NOMO-1 treated with dmso at 0.1 percent for 144 hours (cell line): ENCODE data around the gene AXDND1.

Experiments
- DNase-seq: peaks from one replicate; lab custom pipeline; 2025; ENCODE audit not compliant: unreplicated experiment; lab: John Stamatoyannopoulos, UW

Gene AXDND1, protein sequence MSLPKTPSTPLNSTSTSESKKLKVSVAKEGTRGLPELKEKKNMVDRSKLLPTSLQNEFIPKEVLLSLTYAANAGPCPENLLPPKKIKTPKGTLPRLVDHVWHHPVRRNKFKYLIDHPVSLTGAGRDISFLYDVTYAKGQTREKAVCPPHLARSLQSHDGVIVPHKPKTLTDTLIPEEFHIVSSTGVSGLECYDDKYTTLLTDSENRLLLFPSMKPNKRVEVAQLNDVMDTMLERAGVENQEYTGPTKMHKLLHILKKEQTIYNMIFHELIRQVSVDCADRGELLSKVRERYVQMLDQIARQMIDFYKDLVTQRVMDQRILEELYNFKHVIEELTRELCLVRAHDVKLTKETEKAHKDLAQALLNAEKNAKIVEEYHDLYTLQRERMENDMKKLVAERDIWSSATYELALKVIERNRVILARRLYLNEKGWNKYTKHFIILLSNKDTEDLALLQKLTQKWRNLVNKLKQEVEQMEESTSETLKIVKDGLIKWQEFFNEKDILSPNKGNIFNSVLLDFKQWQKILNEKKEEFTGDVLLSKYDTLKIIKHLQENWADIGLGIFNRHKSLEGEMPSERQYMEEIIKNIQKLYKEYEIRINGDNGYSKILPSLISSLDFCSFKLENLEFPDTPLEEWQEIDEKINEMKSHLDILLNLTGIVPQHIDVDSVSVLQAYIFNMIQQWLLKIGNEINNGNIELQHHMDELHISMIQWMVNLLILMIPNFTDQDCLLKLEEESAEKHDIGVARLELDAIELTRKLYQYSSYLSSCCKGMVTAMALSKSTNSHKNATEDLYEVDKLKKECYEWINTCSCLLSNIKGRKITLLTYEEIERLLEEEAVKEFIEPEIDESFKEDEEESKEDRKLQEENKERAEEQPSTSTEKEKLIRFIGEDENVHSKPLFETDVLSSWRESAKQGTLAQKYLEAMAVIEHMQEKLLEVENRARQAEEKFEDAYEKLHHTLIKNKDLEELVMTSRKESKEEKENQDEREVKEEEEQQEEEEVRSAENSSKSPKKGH

DNA sequence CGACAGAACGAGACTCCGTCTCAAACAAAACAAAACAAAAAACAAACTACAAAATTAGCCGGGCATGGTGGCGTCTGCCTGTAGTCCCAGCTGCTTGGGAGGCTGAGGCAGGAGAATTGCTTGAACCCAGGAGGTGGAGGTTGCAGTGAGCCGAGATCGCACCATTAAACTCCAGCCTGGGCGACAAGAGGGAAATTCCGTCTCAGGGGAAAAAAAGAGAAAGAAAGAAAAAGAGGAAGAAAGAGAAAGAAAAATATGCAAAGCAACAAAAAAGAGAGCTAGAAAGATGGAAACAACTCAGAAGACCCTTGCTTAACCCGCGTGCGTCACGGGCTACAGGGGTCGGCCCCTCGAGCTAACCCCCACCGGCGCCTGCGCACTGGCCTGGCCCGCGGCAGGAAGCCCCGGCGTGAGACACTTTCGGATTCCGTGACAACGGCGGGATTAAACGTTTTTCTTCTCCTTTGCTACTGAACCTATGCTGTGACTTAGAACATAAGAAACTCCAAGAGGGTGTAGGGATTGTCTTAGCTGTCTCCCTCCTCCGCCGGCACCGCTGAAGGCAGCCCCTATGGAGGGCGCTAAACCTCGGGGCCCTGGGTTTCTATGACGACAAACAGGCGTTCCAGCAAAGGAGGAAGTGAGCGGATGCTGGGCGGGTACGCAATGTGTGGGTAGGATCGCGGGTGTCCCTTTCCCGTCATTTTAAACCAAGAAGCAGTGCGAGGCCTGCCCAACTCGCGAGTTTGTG lies at the start of gene AXDND1:
AXDND1 (plus strand) TSS at position 630 of the 751 bp plus-strand sequence. CDS start 539 bp downstream, outside the sequence.
- peak; percentile 92 for DNase-seq

DNA sequence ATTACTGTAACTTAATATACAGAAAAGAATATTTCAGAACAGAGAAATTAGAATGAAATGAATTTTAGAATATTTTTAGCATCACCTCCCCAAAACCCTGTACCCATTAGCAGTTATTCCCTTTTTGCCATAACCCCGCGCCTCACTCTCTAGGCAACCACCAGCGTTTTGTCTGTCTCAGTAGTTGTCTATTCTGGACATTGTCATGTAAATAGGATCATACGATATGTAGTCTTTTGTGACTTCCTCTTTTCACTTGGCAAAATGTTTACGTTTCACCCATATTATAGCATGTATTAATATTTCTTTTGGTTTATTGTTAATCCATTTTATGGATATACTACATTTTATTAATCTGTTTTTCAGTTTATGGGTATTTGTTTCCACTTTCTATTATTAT lies 47.3 kb upstream of the AXDND1 start:
- DNase-seq: no peak

DNA sequence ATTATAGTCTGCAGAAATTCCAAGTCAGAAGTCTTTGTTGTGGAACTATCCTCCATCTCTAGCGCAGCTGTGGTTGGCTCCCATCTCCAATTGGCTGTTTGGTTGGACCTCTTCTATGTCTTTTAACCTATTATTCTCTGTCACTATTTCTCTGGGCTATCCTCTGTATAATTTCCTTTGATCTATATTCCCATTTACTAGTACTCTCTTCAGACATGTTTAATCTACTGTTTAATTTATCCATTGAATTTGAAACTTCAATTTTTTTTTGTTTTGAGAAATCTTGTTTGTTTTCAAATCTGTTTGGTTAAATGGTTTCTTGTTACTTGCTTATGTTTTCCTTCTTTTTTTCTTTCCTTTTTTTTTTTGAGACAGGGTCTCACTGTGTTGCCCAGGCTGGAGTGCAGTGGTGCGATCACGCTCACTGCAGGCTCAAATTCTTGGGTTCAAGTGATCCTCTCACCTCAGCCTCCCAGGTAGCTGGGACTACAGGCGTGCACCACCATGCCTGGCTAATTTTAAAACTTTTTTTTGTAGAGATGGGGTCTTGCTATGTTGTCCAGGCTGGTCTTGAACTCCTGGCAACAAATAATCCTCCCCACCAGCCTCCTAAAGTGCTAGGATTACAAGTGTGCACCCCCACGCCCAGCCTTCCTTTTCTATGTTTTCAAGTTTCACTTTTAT lies 44.1 kb upstream of the AXDND1 start:
- DNase-seq: no peak

DNA sequence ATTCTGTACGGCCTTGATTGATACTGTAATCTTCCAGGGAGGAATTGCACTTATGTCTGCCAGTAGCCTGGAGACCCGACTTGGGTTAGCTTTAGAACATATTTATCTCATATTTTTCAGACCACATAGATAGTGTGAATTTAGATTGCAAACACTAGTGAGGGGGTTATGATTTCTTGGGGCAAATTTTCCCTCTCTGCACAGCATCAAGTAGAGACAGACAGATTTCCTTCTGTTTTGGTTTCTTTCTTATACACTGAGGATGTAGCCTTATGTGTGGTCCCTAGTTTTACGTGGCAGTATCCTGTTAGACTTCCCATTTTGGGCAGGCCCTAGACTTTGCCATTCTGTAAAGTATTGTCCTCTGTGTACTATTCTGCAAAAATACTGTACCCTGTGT lies 43.2 kb upstream of the AXDND1 start:
- DNase-seq: no peak

DNA sequence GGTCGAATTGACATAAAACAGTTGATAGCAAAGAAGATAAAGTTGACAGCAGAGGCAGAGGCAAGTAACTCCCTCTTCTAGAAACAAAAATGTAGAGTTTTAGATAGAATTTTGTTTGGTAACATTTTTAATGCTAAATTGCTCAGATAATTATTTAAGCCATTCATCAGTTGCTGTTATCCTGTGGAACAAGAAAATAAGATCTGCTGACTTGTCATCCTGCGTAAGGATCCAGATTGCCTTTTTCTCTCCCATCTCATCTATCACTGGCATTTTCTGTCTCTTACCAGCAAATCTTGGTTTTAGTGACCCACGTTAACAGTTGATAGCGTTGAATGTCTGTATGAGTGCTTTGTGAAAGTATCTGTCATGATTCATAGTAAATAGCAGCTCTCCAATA lies 42.3 kb upstream of the AXDND1 start:
- no peak for DNase-seq

DNA sequence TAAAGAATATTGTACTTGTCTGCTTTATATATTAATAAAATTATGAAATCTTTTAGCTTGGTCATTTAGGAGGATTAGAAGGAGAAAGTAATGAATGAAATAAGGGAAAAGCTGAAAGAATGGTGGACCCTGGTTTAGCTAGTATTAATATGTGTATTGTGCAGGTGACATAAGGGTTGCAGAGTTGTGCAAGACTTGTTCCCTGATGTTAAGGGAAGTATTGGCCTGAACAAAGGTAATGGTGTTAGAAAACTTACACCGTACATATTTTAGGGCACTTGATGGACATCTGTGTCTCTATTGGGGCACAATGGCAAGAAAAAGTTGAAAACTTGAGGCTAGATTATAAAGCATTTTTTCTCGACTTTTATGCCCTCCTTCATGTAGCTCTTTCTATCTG lies 39.9 kb upstream of the AXDND1 start:
- DNase-seq: no peak

DNA sequence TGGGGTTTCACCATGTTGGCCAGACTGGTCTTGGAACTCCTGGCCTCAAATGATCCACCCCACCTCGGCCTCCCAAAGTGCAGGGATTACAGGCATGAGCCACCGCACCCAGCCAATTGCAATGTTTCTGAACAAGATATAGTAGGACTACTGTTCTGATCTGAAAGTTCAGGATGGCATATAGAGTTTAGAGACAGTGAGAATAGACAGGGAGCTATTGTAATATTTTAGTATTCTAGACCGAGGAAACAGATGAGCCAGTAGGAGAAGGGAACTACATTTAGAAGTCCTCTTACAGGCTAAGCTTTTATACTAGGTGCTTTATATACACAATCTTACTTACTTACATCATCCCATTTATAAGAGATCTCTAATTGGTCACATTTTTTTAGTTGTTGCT lies 39.0 kb upstream of the AXDND1 start:
- DNase-seq: no peak

DNA sequence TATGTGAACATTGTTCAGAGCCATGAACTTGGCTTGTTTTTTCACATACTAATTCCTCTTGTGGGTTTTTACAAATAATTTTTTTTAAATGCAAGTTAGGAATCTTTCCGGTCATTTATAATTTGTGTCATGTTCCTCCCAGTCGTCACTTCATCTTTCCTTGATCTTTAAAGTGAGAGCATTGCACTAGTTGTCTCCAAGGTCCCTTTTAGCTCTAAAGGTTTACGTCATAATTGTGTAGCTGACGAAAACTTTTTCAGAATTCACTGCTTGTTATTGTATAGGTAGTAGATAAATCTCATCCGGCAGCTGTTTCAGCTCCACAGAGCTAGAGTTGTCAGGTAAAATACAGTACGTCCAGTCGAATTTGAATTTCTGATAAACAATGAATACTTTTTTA lies 38.6 kb upstream of the AXDND1 start:
- no peak for DNase-seq

DNA sequence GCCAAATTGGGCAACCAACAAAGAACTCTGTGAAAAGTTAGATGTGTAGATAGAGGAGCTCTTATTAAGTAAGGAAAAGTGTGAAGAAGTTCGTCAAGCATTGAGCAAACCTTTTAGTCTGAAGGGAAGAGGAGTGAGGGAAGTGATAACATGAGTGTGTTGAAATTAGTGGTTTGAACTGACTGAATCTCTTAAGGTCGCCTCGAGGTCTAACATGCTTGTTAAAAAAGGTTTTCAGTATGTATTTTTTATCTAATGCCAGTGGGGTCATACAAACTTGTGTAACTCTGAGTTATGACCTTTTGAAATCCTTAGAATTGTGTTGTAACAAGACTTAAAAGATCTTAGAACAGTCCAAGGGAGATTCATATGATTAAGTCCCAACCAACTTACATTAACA lies 38.1 kb upstream of the AXDND1 start:
- DNase-seq: peak; percentile 91

DNA sequence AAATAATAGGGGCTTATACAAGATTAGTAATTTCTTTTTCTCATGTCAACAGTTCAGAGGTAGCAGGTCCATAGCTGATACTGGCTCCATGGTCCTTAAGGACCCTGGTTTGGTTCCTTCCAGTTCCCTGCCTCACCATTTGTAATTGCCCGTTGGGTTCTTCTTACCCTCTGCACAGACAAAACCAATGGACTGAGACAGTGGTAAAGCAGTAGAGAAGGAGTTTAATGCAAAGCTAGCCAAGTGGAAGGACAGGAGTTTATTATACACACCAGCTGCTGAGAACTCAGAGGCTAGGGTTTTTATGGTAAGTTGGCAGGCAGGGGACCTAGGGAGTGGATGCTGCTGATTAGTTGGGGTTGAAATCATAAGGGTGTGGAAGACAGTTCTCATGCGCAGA lies 35.9 kb upstream of the AXDND1 start:
- DNase-seq: no peak

DNA sequence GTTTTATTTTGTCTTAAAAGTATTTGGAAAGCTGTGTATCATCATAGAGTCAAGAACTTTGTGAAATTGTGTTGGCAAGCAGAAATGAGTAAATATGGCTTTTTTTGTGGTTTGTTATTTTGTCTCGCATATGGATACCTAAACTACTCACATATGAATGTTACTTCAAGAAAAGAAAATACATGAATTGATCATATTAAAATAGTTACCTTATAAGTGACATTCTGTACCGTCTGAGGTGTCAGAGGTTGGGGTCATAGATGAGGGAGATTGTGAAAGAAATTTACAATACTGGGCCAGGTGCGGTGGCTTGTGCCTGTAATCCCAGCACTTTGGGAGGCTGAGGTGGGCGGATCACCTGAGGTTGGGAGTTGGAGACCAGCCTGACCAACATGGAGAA lies 31.3 kb upstream of the AXDND1 start:
- no peak for DNase-seq

DNA sequence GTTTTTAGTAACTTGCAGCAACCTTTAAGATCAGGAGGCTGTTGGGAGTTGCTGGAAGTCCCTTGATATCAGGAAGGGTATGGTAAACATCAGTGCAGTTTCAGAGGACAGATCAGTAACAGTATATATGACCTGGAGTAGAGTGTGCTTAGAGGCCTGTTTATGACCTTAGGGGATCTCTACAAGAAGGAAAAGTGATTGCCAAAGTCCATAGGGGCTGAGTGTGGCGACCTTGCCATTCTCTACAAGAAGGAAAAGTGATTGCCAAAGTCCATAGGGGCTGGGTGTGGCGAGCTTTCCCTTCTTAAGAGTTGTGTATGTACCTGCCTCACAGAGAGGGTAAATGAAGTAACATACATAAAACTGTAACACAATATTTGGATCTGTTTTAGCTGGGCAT lies 28.5 kb upstream of the AXDND1 start:
- no peak for DNase-seq

DNA sequence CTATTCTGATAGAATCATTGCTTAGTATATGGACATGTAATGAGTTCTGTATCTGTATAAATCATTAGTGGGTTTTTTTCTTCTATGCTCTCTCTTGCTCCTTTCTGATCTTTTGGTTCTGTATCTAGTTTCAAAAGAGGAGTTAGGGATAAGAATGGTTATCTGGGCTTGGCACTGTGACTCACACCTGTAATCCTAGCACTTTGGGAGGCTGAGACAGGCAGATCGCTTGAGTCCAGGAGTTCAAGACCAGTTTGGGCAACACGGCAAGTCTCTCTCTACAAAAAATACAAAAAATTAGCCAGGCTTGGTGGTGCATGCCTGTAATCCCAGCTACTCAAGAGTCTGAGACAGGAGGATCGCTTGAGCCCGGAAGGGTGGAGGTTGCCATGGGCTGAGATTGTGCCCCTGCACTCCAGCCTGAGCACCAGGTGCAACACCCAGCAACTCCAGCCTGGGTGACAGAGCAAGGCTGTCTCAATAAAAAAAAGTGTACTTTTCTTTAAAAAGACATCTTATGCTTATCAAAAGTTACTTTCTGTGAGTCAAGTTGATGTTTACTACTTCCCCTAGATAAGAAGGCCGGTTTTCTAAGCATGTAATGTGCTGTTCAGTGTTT lies 27.7 kb upstream of the AXDND1 start:
- no peak for DNase-seq

DNA sequence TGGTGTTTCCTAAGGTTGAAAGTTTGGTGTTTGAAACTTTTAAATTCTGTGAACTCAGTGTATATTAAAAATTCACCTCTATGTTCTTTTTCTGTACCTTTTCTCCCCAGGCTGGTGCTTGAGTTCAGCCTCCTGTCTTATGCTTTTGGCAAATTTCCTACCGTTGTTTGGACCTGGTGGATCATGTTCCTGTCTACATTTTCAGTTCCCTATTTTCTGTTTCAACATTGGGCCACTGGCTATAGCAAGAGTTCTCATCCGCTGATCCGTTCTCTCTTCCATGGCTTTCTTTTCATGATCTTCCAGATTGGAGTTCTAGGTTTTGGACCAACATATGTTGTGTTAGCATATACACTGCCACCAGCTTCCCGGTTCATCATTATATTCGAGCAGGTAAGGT lies 24.9 kb upstream of the AXDND1 start:
- peak; percentile 18 for DNase-seq

DNA sequence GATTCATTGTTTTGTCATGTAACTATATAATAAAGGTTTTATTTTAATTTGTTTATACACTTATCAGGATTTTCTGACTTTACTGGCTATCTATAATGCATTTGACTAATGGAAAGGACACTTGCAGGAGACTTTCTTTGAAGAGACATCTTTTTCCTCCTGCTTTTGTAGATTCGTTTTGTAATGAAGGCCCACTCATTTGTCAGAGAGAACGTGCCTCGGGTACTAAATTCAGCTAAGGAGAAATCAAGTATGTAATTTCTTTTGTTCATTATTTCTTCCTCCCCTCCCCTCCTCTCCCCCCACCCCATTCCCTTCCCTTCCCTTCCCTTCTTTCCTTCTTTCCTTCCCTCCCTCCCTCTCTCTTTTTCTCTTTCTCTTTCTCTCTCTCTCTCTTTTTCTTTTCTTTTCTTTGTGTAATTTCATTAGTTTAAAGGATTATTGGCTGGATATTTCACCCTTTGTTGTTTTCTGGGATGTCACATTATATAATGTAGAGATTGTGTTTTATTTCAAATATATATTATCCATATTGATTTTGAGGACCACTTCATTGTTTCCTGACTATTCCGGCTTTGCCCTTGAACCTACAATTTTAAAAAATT lies 23.7 kb upstream of the AXDND1 start:
- no peak for DNase-seq

DNA sequence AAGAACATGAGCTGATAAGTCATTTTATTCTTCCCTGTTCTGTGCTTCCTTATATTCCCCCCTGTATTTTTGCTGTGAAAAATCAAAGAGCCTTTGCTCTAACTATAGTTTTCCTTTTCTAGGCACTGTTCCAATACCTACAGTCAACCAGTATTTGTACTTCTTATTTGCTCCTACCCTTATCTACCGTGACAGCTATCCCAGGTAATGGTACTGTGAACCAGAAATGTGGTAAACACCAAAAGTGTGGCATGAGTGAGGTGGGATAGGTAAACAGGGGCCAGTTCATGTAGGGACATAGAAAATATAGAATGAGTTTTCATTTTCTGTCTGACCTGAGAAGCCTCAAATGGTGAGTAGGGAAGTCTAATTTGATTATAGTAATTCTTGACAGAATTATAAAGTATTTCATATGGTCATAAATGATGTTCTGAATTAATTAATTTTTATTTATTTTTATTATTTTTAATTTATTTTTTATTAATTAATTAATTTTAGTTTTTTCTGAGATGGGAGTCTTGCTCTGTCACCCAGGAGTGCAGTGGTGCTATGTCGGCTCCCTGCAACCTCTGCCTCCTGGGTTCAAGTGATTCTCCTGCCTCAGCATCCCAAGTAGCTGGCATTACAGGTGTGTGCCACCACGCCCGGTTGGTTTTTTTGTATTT lies 22.9 kb upstream of the AXDND1 start:
- no peak for DNase-seq

DNA sequence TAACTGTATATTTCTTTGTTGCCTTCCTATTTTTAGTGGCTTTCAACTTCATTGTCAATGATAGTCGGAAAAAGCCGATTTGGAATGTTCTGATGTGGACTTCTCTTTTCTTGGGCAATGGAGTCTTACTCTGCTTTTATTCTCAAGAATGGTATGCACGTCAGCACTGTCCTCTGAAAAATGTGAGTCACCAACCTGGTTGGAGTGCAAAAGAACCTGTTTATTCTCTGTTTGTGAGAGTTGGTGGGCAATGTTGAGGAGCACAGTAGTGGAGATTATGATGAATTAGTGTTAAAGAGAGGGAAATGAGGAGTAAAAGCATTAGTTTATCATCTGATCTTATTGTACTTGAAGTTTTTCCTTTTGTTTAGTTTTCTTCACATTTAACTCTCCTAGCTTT lies 14.5 kb upstream of the AXDND1 start:
- no peak for DNase-seq

DNA sequence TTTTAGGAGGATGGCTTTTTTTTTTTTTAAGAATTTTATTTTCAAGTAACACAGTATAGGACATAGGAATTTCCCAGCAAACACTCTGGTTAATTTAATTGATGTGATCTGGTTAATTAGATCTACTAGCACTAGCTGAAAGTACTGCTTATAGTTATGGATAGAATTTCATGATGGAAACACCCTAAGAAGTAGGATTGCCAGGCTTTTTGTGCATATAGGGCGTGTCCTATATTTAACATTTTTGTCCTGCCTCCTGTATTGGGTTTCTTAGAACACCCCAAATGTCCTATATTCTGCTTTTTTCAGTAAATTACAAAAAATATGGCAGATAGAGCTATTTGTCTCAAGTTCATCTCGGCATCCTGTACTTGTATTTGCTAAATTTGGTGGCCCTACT lies 13.5 kb upstream of the AXDND1 start:
- DNase-seq: no peak

DNA sequence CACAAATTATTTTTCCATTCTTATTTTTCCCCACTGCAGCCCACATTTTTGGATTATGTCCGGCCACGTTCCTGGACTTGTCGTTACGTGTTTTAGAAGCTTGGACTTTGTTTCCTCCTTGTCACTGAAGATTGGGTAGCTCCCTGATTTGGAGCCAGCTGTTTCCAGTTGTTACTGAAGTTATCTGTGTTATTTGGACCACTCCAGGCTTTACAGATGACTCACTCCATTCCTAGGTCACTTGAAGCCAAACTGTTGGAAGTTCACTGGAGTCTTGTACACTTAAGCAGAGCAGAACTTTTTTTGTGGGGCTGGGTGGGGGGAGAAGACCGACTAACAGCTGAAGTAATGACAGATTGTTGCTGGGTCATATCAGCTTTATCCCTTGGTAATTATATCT lies 12.2 kb upstream of the AXDND1 start:
- no peak for DNase-seq
